ENCODE data around the gene VPS50.
"Not testable (repeated sequence)": the region's sequence is repeated elsewhere in the genome, so short reads cannot be mapped to it uniquely, and the experiment has no call there.

Gene VPS50

DNA sequence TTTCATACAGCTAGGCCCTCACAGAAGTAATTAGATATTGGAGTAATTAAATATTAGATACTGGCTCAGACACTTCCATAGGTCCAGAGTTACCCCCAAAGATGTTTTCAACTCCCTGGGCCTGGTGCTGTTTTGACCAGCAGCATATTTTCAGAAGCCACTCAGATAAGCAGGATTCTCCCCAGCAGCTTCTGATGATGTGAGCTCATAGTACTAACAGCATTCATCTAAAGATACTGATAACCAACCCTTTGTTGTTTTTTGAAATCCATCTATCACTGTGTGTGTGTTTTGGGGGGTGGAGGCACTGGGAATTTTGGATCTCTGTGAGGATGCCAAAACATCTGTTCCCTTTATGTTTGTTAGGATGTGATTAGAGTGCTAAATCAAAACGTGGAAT is 52.7 kb downstream of the VPS50 start:
- H3K36me3 Mint-ChIP-seq (ENCODE audit: low read depth), result no peaks in the 10 kb centered on the region
- H3K27me3 Mint-ChIP-seq (ENCODE audit: low read depth), result no peaks in the 10 kb centered on the region
- H3K4me3 Mint-ChIP-seq, result no peak overlapping the region
- H3K27ac Mint-ChIP-seq, result no peak overlapping the region
- H3K9me3 Mint-ChIP-seq, result no peaks in the 10 kb centered on the region
- H3K4me1 Mint-ChIP-seq (ENCODE audit: low read depth), result no peaks in the 10 kb centered on the region

DNA sequence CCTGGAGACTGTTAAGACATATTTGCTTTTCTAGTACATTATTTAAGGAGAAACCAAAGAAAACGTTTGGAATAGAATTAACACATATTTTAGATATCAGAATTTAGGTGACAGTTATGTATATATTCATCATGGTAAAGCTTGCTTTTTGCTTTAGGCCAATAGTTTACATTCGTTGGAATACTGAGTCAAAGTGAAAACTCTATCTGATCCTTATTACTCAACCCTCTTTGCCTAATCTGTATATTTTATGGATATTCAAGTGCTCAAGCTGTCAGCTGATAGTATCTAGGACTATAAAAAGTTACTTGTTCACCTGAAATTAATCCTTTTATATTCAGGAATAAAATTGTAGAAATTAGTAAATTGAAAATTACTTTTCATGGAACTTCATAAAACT is 61.1 kb downstream of the VPS50 start:
- Mint-ChIP-seq H3K27me3 (ENCODE audit: low read depth) (no peaks in the 10 kb centered on the region), H3K9me3 (no peaks in the 10 kb centered on the region), H3K4me1 (ENCODE audit: low read depth) (no peaks in the 10 kb centered on the region), H3K36me3 (ENCODE audit: low read depth) (peaks cover 2% of the 10 kb centered on the region), H3K27ac (no peak overlapping the region), H3K4me3 (no peak overlapping the region)

DNA sequence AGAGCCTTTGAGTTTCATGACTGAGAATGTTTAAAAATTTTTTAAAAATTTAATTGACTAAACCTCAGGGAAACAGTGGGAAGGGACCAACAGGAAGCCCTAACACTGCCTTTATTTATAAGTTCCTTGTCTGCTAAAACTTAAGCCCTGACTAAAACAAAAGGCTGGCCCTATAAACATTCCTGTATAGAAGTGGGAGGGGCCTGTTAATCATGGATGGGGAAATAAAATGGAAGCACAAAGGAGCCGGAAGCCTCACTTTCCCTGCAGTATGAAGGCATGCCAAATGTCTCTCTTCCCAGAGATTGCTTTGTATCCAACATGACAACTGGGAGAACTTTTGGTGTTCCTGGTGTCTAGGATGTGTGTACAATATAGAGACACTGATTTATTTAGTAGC is 66.0 kb downstream of the VPS50 start:
- H3K4me3 Mint-ChIP-seq, result no peak overlapping the region
- H3K36me3 Mint-ChIP-seq (ENCODE audit: low read depth), result no peaks in the 10 kb centered on the region
- no peaks in the 10 kb centered on the region for H3K9me3 Mint-ChIP-seq
- H3K27me3 Mint-ChIP-seq (ENCODE audit: low read depth), result no peaks in the 10 kb centered on the region
- H3K4me1 Mint-ChIP-seq (ENCODE audit: low read depth), result no peaks in the 10 kb centered on the region
- no peak overlapping the region for H3K27ac Mint-ChIP-seq

DNA sequence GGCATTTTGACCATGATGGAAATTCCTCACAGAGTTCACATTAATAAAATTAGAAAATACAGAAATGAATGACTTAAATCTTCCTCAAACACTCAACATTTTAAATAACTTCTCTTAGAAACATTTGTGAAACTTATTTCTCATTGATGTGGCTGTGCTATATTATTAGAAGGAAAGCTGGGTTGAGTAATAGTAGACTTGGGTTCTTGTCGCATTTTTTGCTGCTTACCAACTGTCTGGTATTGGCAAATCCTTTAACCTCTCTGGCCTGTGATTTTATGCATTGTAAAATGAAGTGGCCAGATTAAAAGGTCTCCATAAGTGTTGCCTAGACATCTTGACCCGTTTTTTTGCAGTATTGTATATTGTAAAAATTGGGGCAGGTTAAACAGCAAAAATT is 66.5 kb downstream of the VPS50 start:
- Mint-ChIP-seq H3K9me3 (no peaks in the 10 kb centered on the region), H3K27me3 (ENCODE audit: low read depth) (no peaks in the 10 kb centered on the region), H3K27ac (no peak overlapping the region), H3K36me3 (ENCODE audit: low read depth) (no peaks in the 10 kb centered on the region), H3K4me1 (ENCODE audit: low read depth) (no peaks in the 10 kb centered on the region), H3K4me3 (no peak overlapping the region)

DNA sequence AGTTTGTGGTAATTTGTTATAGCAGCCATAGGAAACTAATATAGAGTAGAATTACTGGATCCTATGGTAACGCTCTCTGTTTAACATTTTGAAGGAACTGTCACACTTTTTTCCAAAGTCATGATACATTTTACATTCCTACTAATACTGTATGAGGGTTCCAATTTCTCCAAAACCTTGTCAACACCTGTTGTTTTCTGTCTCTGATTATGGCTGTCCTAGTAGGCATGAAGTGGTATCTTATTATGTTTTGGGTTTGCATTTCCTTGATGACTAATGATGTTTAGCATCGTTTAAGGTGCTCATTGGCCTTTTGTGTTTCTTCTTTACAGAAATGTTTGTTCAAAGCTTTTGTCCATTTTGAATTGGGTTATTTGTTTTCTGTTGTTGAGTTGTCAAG is 69.6 kb downstream of the VPS50 start:
- no peaks in the 10 kb centered on the region for H3K27me3 Mint-ChIP-seq (ENCODE audit: low read depth)
- no peaks in the 10 kb centered on the region for H3K36me3 Mint-ChIP-seq (ENCODE audit: low read depth)
- no peaks in the 10 kb centered on the region for H3K4me1 Mint-ChIP-seq (ENCODE audit: low read depth)
- H3K27ac Mint-ChIP-seq, result no peak overlapping the region
- no peak overlapping the region for H3K4me3 Mint-ChIP-seq
- no peaks in the 10 kb centered on the region for H3K9me3 Mint-ChIP-seq

DNA sequence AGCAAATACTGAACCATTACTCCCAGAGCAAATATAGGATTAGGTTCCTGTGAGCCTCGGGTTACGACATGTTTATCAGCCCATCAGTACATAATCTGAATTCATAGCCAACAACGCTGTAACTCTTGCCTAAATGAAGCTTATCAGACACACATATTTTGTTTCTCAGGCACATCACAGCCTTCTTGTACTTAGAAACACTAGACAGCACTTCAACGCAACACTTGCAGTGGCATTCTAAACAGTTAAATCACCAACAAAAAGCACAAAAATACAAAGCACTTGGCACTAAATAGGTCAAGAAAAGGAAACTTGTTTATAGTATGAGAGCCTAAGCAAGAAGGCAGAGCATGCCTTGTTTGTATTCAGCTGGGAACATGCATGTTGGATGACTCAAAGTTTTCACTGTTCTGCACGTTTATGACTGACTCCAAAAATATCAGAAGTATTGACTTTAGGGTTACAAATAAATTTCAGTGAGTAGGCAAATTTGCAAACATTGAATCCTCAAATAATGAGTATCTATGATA is 75.0 kb downstream of the VPS50 start:
- H3K27ac Mint-ChIP-seq, result no peak overlapping the region
- H3K27me3 Mint-ChIP-seq (ENCODE audit: low read depth), result no peaks in the 10 kb centered on the region
- no peak overlapping the region for H3K4me3 Mint-ChIP-seq
- H3K9me3 Mint-ChIP-seq, result no peaks in the 10 kb centered on the region
- H3K4me1 Mint-ChIP-seq (ENCODE audit: low read depth), result no peaks in the 10 kb centered on the region
- H3K36me3 Mint-ChIP-seq (ENCODE audit: low read depth), result no peaks in the 10 kb centered on the region

DNA sequence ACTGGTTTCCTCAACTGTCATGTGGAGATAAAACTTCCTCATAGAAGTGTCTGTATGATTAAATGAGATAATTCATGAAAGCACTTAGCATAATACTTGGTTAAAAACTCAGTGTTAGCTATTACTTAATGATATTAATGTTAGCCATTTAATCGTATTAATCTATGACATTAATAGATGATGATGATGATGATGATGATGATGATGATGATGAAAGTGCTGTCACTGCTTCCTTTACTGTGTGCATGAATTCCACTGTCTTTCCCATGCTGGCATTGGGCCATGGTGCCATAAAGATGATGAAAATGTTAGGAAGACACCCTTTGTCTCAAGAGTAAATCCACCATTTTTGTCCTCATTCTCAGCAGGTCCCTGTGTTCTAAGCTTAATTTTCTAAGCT is 75.8 kb downstream of the VPS50 start:
- Mint-ChIP-seq H3K36me3 (ENCODE audit: low read depth) (peaks cover 2% of the 10 kb centered on the region), H3K27ac (no peak overlapping the region), H3K4me1 (ENCODE audit: low read depth) (no peaks in the 10 kb centered on the region), H3K27me3 (ENCODE audit: low read depth) (no peaks in the 10 kb centered on the region), H3K9me3 (no peaks in the 10 kb centered on the region), H3K4me3 (no peak overlapping the region)

DNA sequence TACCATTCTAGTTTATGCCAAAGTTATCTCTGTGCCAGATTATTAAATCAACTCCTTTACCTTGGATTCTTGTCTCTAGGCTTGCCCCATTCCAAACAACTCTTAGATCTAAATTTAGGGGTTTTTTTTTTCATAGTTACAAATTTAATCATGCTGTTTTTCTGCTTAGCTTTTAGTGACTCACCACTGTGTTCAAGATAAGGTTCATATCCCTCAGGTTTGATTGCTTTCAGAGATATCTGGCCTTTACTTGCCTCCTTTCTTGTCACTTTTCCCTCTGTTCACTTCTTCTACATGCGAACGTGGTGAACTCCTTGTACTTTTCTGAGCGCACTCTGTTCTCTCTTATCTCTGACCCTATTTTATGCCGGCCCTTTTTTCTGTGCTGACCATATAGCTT is 78.2 kb downstream of the VPS50 start:
- Mint-ChIP-seq H3K27me3 (ENCODE audit: low read depth) (no peaks in the 10 kb centered on the region), H3K9me3 (no peaks in the 10 kb centered on the region), H3K27ac (no peak overlapping the region), H3K36me3 (ENCODE audit: low read depth) (peaks cover 2% of the 10 kb centered on the region), H3K4me1 (ENCODE audit: low read depth) (no peaks in the 10 kb centered on the region), H3K4me3 (no peak overlapping the region)

DNA sequence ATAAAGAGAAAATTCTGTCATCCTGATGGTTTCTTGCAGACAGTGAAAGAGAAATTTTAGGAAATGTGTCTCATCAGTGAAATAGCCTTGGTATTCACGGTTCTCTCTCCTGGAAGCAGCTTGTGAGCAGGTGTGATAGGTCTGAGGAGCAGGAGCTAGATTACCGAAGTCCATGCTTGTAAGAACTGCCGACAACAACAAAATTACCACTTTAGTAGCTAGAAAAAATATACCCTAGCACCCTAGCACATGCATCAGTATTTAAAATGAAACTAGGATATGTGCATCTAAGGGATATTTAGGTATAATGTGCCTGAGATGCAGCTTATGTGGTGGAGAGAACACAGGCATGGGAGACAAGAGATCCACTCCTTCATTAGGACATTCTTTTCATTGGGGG is 82.3 kb downstream of the VPS50 start:
- no peaks in the 10 kb centered on the region for H3K4me1 Mint-ChIP-seq (ENCODE audit: low read depth)
- no peak overlapping the region for H3K4me3 Mint-ChIP-seq
- H3K9me3 Mint-ChIP-seq, result no peaks in the 10 kb centered on the region
- H3K27me3 Mint-ChIP-seq (ENCODE audit: low read depth), result no peaks in the 10 kb centered on the region
- H3K27ac Mint-ChIP-seq, result no peak overlapping the region
- H3K36me3 Mint-ChIP-seq (ENCODE audit: low read depth), result peaks cover 4% of the 10 kb centered on the region

DNA sequence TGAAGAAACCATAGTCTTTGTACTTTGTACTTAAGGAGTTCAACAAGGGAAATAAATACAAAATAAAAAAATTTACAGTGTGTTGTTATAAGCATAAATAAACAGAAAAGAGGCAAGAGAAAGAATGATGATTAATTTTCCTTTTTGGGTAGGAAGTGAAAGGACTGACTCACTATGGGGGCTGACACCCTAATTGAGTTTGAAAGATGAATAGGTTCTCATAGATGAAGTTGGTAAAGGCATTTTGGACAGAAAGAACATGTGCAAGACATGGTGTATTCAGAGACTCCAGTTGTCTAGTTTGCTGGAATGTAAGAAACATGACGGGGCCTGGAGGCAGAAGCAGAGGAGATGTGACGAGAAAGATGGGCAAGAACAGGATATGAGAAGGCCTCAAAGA is 83.7 kb downstream of the VPS50 start:
- H3K4me1 Mint-ChIP-seq (ENCODE audit: low read depth), result no peaks in the 10 kb centered on the region
- H3K27me3 Mint-ChIP-seq (ENCODE audit: low read depth), result no peaks in the 10 kb centered on the region
- peaks cover 4% of the 10 kb centered on the region for H3K36me3 Mint-ChIP-seq (ENCODE audit: low read depth)
- H3K27ac Mint-ChIP-seq, result no peak overlapping the region
- no peaks in the 10 kb centered on the region for H3K9me3 Mint-ChIP-seq
- no peak overlapping the region for H3K4me3 Mint-ChIP-seq

DNA sequence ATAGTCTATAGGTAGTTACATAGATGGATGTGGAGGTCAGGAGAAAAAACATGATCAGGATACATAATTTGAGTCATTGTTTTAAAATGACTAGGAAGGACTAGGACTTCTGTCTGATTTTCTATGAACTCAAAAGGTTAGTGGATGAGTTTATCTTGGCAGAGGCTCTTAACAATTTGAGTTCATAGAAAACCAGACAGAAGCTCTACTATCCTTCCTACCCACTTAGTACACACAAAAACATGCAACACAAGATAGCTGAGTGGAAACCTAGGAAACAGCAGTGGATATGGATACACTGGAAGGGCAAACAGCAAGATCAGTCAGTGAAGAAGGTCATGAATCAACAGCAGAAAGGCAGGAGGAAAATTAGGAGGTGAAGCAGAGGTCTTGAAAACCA is 84.6 kb downstream of the VPS50 start:
- no peak overlapping the region for H3K27ac Mint-ChIP-seq
- no peaks in the 10 kb centered on the region for H3K9me3 Mint-ChIP-seq
- no peaks in the 10 kb centered on the region for H3K4me1 Mint-ChIP-seq (ENCODE audit: low read depth)
- H3K4me3 Mint-ChIP-seq, result no peak overlapping the region
- H3K36me3 Mint-ChIP-seq (ENCODE audit: low read depth), result peaks cover 4% of the 10 kb centered on the region
- H3K27me3 Mint-ChIP-seq (ENCODE audit: low read depth), result no peaks in the 10 kb centered on the region

DNA sequence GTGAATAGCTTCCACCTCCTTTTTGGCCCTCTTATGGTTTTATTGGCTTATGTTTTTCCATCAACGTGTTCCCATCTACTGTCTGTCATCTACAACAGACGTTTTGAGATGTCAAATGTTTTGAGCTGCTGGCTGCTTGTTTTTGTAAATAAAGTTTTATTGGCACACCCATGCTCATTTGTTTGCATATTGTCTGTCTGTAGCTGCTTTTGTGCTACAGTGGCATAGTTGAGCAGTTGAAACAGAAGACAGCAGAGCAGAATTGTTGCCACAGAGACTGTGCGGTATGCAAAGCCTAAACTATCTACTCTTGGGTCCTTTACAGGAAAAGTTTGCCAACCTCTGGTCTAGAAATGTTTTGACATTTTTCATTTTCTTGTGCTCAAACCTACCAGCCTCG is 88.7 kb downstream of the VPS50 start:
- H3K9me3 Mint-ChIP-seq, result no peaks in the 10 kb centered on the region
- H3K4me1 Mint-ChIP-seq (ENCODE audit: low read depth), result no peaks in the 10 kb centered on the region
- H3K36me3 Mint-ChIP-seq (ENCODE audit: low read depth), result peaks cover 11% of the 10 kb centered on the region
- H3K27ac Mint-ChIP-seq, result no peak overlapping the region
- H3K4me3 Mint-ChIP-seq, result no peak overlapping the region
- no peaks in the 10 kb centered on the region for H3K27me3 Mint-ChIP-seq (ENCODE audit: low read depth)

DNA sequence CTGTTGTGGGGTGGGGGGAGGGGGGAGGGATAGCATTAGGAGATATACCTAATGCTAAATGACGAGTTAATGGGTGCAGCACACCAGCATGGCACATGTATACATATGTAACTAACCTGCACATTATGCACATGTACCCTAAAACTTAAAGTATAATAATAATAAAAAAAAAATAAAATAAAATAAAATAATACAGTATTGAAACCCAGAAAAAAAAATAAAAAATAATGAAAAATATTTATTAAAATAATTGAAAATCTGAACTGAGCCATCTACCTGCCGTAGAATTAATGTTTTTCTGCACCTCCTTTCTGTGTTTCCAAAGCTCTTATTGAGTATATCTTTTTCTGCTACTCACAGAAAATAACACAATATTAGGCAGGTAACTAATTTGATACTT is 94.1 kb downstream of the VPS50 start:
- H3K4me3 Mint-ChIP-seq; H3K27ac Mint-ChIP-seq; H3K27me3 Mint-ChIP-seq (ENCODE audit: low read depth); H3K36me3 Mint-ChIP-seq (ENCODE audit: low read depth); H3K9me3 Mint-ChIP-seq; H3K4me1 Mint-ChIP-seq (ENCODE audit: low read depth): not testable (repeated sequence)

DNA sequence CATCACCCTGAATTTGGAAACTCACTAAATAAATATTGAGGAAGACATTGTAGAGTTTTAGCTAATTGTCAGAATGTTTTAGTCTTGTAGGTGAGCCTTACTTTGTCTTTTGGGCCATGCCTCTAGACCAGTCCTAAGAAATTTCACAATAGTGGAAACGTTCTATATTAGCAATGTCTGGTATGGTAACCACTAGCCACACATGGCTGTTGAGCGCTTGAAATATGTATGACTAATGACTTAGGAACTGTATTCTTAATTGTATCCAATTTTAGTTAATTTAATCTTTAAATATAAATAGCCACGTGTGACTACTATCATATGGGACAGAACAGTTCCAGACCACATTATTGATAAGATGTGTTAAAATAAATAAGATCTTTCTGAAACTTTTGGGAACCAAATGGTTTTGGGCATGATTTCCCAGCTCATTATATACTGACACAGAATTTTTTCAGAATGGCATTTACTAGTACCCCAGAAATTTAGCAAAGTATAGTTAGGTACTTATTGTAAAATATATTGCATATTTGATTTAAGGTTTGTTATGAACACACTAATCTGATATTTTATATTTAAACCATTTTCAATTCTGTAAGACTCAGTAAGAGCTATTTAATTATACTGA is 95.0 kb downstream of the VPS50 start:
- Mint-ChIP-seq H3K36me3 (ENCODE audit: low read depth) (peaks cover 10% of the 10 kb centered on the region), H3K27ac (no peak overlapping the region), H3K9me3 (no peaks in the 10 kb centered on the region), H3K4me1 (ENCODE audit: low read depth) (no peaks in the 10 kb centered on the region), H3K4me3 (no peak overlapping the region), H3K27me3 (ENCODE audit: low read depth) (no peaks in the 10 kb centered on the region)

DNA sequence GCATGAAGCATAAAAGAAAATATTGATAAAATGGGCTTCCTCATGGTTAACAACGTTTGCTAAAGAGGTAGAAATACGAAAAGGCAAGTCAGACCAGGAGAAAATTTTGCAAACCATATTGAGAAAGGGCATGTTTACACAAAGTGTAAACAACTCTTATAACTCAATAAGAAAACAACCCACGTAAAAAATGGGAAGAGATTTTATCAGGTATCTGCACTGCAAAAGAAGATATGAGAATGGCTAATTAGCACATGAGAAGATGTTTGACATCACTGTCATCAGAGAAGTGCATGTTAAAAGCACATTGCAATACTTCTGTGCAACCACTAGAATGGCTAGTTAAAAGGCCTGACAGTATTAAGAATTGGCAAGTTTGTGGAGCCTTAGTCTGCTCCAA is 99.5 kb downstream of the VPS50 start:
- no peak overlapping the region for H3K4me3 Mint-ChIP-seq
- H3K4me1 Mint-ChIP-seq (ENCODE audit: low read depth), result no peaks in the 10 kb centered on the region
- H3K27ac Mint-ChIP-seq, result no peak overlapping the region
- no peaks in the 10 kb centered on the region for H3K36me3 Mint-ChIP-seq (ENCODE audit: low read depth)
- no peaks in the 10 kb centered on the region for H3K9me3 Mint-ChIP-seq
- no peaks in the 10 kb centered on the region for H3K27me3 Mint-ChIP-seq (ENCODE audit: low read depth)

DNA sequence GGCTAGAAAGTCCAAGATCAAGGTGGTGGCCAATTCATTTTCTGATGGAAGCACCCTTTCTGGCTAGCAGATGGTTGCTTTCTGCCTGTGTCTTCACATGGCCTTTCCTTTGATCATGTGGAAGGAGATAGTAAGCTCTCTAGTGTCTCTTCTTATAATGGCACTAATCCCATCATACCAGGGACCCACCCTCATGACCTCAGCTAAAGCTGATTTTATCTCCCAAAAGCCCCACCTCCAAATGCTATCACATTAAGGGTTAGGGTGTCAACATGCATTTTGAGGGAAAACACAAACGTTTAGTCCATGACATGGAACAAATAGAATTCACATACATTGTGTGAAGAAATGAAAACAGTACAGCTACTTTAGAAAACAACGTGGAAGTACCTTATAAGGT is 100.0 kb downstream of the VPS50 start:
- no peaks in the 10 kb centered on the region for H3K36me3 Mint-ChIP-seq (ENCODE audit: low read depth)
- no peak overlapping the region for H3K4me3 Mint-ChIP-seq
- no peak overlapping the region for H3K27ac Mint-ChIP-seq
- H3K27me3 Mint-ChIP-seq (ENCODE audit: low read depth), result no peaks in the 10 kb centered on the region
- no peaks in the 10 kb centered on the region for H3K9me3 Mint-ChIP-seq
- H3K4me1 Mint-ChIP-seq (ENCODE audit: low read depth), result no peaks in the 10 kb centered on the region
